GM20000 (cell line): Measurements from ENCODE around the gene C2CD4D.

ENCODE experiments used
- DNase-seq: peaks from one replicate; pipeline ENCODE4 v3.0.0; 2012; ENCODE audit warnings: low spot score
- CTCF ChIP-seq: IDR thresholded peaks from 2 replicates; pipeline ENCODE4 v1.5.1; 2012; ENCODE audit warnings: mild to moderate bottlenecking, control low read depth; ENCODE audit errors: extremely low read depth, missing control alignments

The C2CD4D gene

DNA sequence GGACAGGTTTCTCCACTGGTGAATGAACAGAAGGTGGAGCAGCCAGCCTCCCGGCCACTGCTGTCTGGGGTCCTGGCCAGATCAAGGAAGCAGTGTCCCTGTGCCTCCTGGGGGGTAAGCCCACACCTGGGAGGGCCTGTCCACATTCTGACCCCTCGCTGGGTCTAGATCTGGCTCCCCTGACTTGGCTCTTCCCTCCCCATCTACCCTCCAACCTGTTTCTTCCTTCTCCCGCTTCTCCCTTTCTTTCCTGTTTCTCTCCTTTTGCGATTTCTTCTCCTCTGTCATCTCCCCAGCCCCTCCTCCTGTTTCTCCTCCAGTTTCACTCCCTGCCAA is 8.4 kb downstream of the C2CD4D start:
- TF ChIP-seq CTCF = no peak
- DNase-seq = no peak

GRCh38 chr1:151830055-151830454 is 9.6 kb downstream of the C2CD4D start:
- TF ChIP-seq CTCF = no peak
- DNase-seq = no peak

- no peak for TF ChIP-seq CTCF
- no peak for DNase-seq
These were observed 10.1 kb downstream of the C2CD4D start for GRCh38 chr1:151829352-151830046.

- no peak for DNase-seq
- no peak for TF ChIP-seq CTCF
These were observed 10.7 kb downstream of the C2CD4D start for GRCh38 chr1:151828921-151829320.

- no peak for DNase-seq
- TF ChIP-seq CTCF = no peak
These were observed 11.8 kb downstream of the C2CD4D start for GRCh38 chr1:151827853-151828252.

- TF ChIP-seq CTCF = no peak
- no peak for DNase-seq
These were observed 13.6 kb downstream of the C2CD4D start for GRCh38 chr1:151825751-151826660.

- TF ChIP-seq CTCF = no peak
- no peak for DNase-seq
These were observed 14.4 kb downstream of the C2CD4D start for GRCh38 chr1:151825204-151825603.
